GM12891 (cell line): Measurements from ENCODE around the gene EHBP1.

Source experiments
- POLR2A ChIP-seq: IDR thresholded peaks from 2 replicates; pipeline ENCODE4 v1.6.1; 2011; ENCODE audit warnings: low read depth, low read length, control low read depth
- POLR2AphosphoS5 ChIP-seq: IDR thresholded peaks from 2 replicates; pipeline ENCODE4 v1.6.1; 2011; ENCODE audit warnings: low read depth, low read length, control low read depth
- SPI1 ChIP-seq: IDR thresholded peaks from 2 replicates; pipeline ENCODE4 v1.6.1; 2011; ENCODE audit warnings: low read depth, low read length, control low read depth

- no peak for TF ChIP-seq POLR2AphosphoS5
- no peak for TF ChIP-seq SPI1
- TF ChIP-seq POLR2A, result no peak
Measured at GRCh38 chr2:62873603-62874002, 168.1 kb downstream of the EHBP1 start.
